ENCODE measurements around the gene PTPRE. TPM values are rescaled to one million over a fixed set of nuclear protein-coding genes. Genes with fewer than 3 reads are reported as not detected.

The PTPRE gene
- total RNA-seq, 1 experiment from 2014 or later, result 0.50 TPM

DNA sequence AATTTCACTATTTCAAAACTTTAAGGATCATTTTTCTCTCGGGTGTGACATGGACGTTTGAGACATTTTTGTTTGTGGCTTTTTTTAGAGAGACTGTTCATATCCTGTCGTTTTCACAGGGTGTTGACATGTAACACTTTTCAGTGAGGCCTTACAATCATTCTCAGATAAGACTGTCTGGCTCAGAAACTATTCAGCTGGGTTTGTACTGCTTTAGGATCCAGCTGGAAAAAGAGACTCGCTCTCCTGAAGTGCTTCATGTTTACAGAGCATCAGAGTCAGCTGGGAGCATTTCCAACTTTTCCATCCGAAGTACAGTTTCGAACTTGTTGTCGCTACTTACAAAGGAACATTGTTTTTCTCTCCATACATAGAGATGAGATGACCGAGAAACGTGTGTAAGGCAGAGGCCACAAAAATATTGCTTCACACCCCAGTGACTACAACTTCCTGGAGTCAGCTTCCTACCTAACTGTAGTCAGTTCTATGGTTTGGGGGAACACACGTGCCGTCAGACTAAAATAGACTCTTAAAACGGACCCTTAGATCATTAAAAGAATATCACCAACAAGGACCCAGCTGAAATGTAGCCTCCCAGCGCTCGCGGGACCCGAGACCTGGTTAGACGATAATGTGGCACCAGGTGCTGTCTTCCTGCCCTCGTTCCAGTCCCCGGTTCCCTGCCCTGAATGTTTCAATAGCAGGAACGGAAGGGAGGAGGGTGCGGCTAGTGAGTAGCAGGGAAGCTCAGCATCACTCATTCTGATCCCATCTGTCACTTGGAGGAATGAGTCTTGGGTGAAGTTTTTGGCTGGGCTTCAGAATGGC lies 141.3 kb downstream of the PTPRE start:
- H3K9me3 ChIP-seq, result no peaks in the 10 kb centered on the region
- H3K4me3 Mint-ChIP-seq (ENCODE audit: unreplicated experiment), result no peak overlapping the region
- no peak overlapping the region for H3K4me3 ChIP-seq (ENCODE audit: low read depth, low read length)
- no TSS peak for BruUV-seq (replicated peaks)
- intact Hi-C loops (cut with micrococcal nuclease; ENCODE audit: unreplicated experiment), result no loop called here
- no peaks in the 10 kb centered on the region for H3K4me1 ChIP-seq
- H3K27me3 ChIP-seq (replicated peaks; ENCODE audit: control insufficient read depth, insufficient read depth, low read length), result no peaks in the 10 kb centered on the region
- H3K9me3 Mint-ChIP-seq (ENCODE audit: unreplicated experiment), result no peaks in the 10 kb centered on the region
- H3K4me1 Mint-ChIP-seq (ENCODE audit: low read depth, unreplicated experiment), result no peaks in the 10 kb centered on the region
- TF ChIP-seq, protein P1, sequence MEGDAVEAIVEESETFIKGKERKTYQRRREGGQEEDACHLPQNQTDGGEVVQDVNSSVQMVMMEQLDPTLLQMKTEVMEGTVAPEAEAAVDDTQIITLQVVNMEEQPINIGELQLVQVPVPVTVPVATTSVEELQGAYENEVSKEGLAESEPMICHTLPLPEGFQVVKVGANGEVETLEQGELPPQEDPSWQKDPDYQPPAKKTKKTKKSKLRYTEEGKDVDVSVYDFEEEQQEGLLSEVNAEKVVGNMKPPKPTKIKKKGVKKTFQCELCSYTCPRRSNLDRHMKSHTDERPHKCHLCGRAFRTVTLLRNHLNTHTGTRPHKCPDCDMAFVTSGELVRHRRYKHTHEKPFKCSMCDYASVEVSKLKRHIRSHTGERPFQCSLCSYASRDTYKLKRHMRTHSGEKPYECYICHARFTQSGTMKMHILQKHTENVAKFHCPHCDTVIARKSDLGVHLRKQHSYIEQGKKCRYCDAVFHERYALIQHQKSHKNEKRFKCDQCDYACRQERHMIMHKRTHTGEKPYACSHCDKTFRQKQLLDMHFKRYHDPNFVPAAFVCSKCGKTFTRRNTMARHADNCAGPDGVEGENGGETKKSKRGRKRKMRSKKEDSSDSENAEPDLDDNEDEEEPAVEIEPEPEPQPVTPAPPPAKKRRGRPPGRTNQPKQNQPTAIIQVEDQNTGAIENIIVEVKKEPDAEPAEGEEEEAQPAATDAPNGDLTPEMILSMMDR (IDR thresholded peaks at IDR 0.05; ENCODE audit: insufficient read depth in 1 of 2, low read depth in 1 of 2, low read length in 1 of 2, severe bottlenecking in 1 of 2, unreplicated experiment in 1 of 2), result no peak
- peaks cover 2% of the 10 kb centered on the region for H3K27me3 Mint-ChIP-seq (ENCODE audit: insufficient read depth, unreplicated experiment)
- ChIA-PET POLR2A (no interaction called here), CTCF (interaction anchor here (0.6 to 1.0 kb wide), 3 partner anchors 21 to 34 kb away, joined by 3 to 4 read pairs (median 4); no protein-coding TSS in a partner anchor)
- DNase-seq, result no peak
- no peaks in the 10 kb centered on the region for H3K36me3 ChIP-seq (ENCODE audit: control insufficient read depth, insufficient read depth, low read length)
- no peaks in the 10 kb centered on the region for H3K36me3 Mint-ChIP-seq (ENCODE audit: insufficient read depth, unreplicated experiment)
- no peak overlapping the region for H3K27ac Mint-ChIP-seq (ENCODE audit: unreplicated experiment)

GRCh38 chr10:128048819-128049210 lies 141.9 kb downstream of the PTPRE start:
- H3K4me3 ChIP-seq (ENCODE audit: low read depth, low read length), result no peak overlapping the region
- no peaks in the 10 kb centered on the region for H3K9me3 Mint-ChIP-seq (ENCODE audit: unreplicated experiment)
- no peak overlapping the region for H3K4me3 Mint-ChIP-seq (ENCODE audit: unreplicated experiment)
- H3K4me1 ChIP-seq, result no peaks in the 10 kb centered on the region
- peaks cover 2% of the 10 kb centered on the region for H3K27me3 Mint-ChIP-seq (ENCODE audit: insufficient read depth, unreplicated experiment)
- no peaks in the 10 kb centered on the region for H3K9me3 ChIP-seq
- H3K4me1 Mint-ChIP-seq (ENCODE audit: low read depth, unreplicated experiment), result no peaks in the 10 kb centered on the region
- BruUV-seq (replicated peaks), result no TSS peak
- TF ChIP-seq, protein P1 (IDR thresholded peaks at IDR 0.05; ENCODE audit: insufficient read depth in 1 of 2, low read depth in 1 of 2, low read length in 1 of 2, severe bottlenecking in 1 of 2, unreplicated experiment in 1 of 2), result no peak
- no peak overlapping the region for H3K27ac Mint-ChIP-seq (ENCODE audit: unreplicated experiment)
- ChIA-PET CTCF (interaction anchor here (0.6 to 1.0 kb wide), 3 partner anchors 20 to 34 kb away, joined by 3 to 4 read pairs (median 4); no protein-coding TSS in a partner anchor), POLR2A (no interaction called here)
- no peaks in the 10 kb centered on the region for H3K27me3 ChIP-seq (replicated peaks; ENCODE audit: control insufficient read depth, insufficient read depth, low read length)
- no peak for DNase-seq
- no peaks in the 10 kb centered on the region for H3K36me3 ChIP-seq (ENCODE audit: control insufficient read depth, insufficient read depth, low read length)
- intact Hi-C loops (cut with micrococcal nuclease; ENCODE audit: unreplicated experiment), result no loop called here
- H3K36me3 Mint-ChIP-seq (ENCODE audit: insufficient read depth, unreplicated experiment), result no peaks in the 10 kb centered on the region

GRCh38 chr10:128049226-128050120 lies 142.6 kb downstream of the PTPRE start:
- Histone ChIP-seq H3K27me3 (replicated peaks; ENCODE audit: control insufficient read depth, insufficient read depth, low read length) (no peaks in the 10 kb centered on the region), H3K36me3 (ENCODE audit: control insufficient read depth, insufficient read depth, low read length) (no peaks in the 10 kb centered on the region), H3K9me3 (no peaks in the 10 kb centered on the region), H3K4me1 (no peaks in the 10 kb centered on the region), H3K4me3 (ENCODE audit: low read depth, low read length) (no peak overlapping the region)
- no peak for DNase-seq
- POLR2A ChIA-PET, result no interaction called here
- Mint-ChIP-seq H3K27ac (ENCODE audit: unreplicated experiment) (no peak overlapping the region), H3K4me3 (ENCODE audit: unreplicated experiment) (no peak overlapping the region), H3K4me1 (ENCODE audit: low read depth, unreplicated experiment) (no peaks in the 10 kb centered on the region), H3K36me3 (ENCODE audit: insufficient read depth, unreplicated experiment) (no peaks in the 10 kb centered on the region), H3K9me3 (ENCODE audit: unreplicated experiment) (no peaks in the 10 kb centered on the region), H3K27me3 (ENCODE audit: insufficient read depth, unreplicated experiment) (peaks cover 2% of the 10 kb centered on the region)
- no TSS peak for BruUV-seq (replicated peaks)
- TF ChIP-seq, protein P1 (IDR thresholded peaks at IDR 0.05; ENCODE audit: insufficient read depth in 1 of 2, low read depth in 1 of 2, low read length in 1 of 2, severe bottlenecking in 1 of 2, unreplicated experiment in 1 of 2), result no peak
- intact Hi-C loops (cut with micrococcal nuclease; ENCODE audit: unreplicated experiment), result no loop called here
- CTCF ChIA-PET, result interaction anchor here (0.6 to 1.0 kb wide), 3 partner anchors 20 to 33 kb away, joined by 3 to 4 read pairs (median 4); no protein-coding TSS in a partner anchor
